ENCODE measurements around the gene CIB2.
"Not testable (repeated sequence)": the region's sequence is repeated elsewhere in the genome, so short reads cannot be mapped to it uniquely, and the experiment has no call there.

CIB2 gene

GRCh38 chr15:78131295-78132061, at the start of gene CIB2:
Gene CIB2 (minus strand): TSS chr15:78131445. CDS start chr15:78131215, 230 bp downstream.
- peak; percentile 84 for DNase-seq

- no peak for DNase-seq
Measured at GRCh38 chr15:78179906-78180305, 48.7 kb upstream of the CIB2 start.

- DNase-seq, result no peak
Measured at GRCh38 chr15:78179286-78179840, 48.1 kb upstream of the CIB2 start.

- no peak for DNase-seq
Measured at GRCh38 chr15:78178064-78178463, 46.8 kb upstream of the CIB2 start.

- DNase-seq, result peak; percentile 48
Measured at GRCh38 chr15:78177447-78177873, 46.2 kb upstream of the CIB2 start.

GRCh38 chr15:78175330-78175729, 44.1 kb upstream of the CIB2 start:
- DNase-seq, result no peak

GRCh38 chr15:78174401-78174800, 43.2 kb upstream of the CIB2 start:
- no peak for DNase-seq

GRCh38 chr15:78171864-78172472, 40.7 kb upstream of the CIB2 start:
- DNase-seq, result no peak

GRCh38 chr15:78170848-78171773, 39.9 kb upstream of the CIB2 start:
- no peak for DNase-seq

- no peak for DNase-seq
Measured at GRCh38 chr15:78168608-78169007, 37.4 kb upstream of the CIB2 start.

GRCh38 chr15:78167227-78167888, 36.1 kb upstream of the CIB2 start:
- no peak for DNase-seq

- DNase-seq, result no peak
Measured at GRCh38 chr15:78164010-78164409, 32.8 kb upstream of the CIB2 start.

- DNase-seq, result peak; percentile 26
Measured at GRCh38 chr15:78162038-78162437, 30.8 kb upstream of the CIB2 start.

- no peak for DNase-seq
Measured at GRCh38 chr15:78159395-78159794, 28.1 kb upstream of the CIB2 start.

- DNase-seq, result no peak
Measured at GRCh38 chr15:78157203-78157602, 26.0 kb upstream of the CIB2 start.

- no peak for DNase-seq
Measured at GRCh38 chr15:78156653-78157052, 25.4 kb upstream of the CIB2 start.

- DNase-seq, result no peak
Measured at GRCh38 chr15:78155355-78155939, 24.2 kb upstream of the CIB2 start.

- DNase-seq, result no peak
Measured at GRCh38 chr15:78154955-78155354, 23.7 kb upstream of the CIB2 start.

GRCh38 chr15:78151075-78151474, 19.8 kb upstream of the CIB2 start:
- DNase-seq, result not testable (repeated sequence)

- no peak for DNase-seq
Measured at GRCh38 chr15:78149805-78150751, 18.8 kb upstream of the CIB2 start.

Measured in stimulated activated CD4-positive, alpha-beta T cell treated with anti-CD3 and anti-CD28 coated beads, Interleukin-15, amount 100 ng/mL, for 24 hours (primary cell).